Lung (tissue), 12 donors: ENCODE data around the gene LHPP. TPM values are rescaled to one million over a fixed set of nuclear protein-coding genes. Genes with fewer than 3 reads are reported as not detected.

Source experiments
- ATAC-seq: fragments of 200-7000 bp; cut with Tn5 transposase; one replicate; pipeline ENCODE4 v1.9.1; 2020; ENCODE audit warnings: moderate number of reproducible peaks; ENCODE audit not compliant: insufficient read depth, low FRiP score
- DNase-seq, 3 donors: peaks; one replicate each; pipeline ENCODE4 v3.0.0-alpha.2; 2013 to 2017
- H3K27ac ChIP-seq, 2 donors: one replicate each; pipeline ENCODE4 v1.5.1; 2013; ENCODE audit warnings: mild to moderate bottlenecking in 2 of 2, moderate library complexity in 2 of 2, control low read depth in 1 of 2, inconsistent platforms in 1 of 2, low read depth in 1 of 2, low read length in 1 of 2
- H3K27me3 ChIP-seq, 3 donors: one replicate each; pipeline ENCODE4 v1.5.1; 2013; ENCODE audit warnings: low read length in 2 of 3; ENCODE audit not compliant: control insufficient read depth in 3 of 3, insufficient read depth in 3 of 3
- H3K36me3 ChIP-seq, 4 donors: one replicate each; pipeline ENCODE4 v1.5.1; 2013; ENCODE audit warnings: low read length in 4 of 4, mild to moderate bottlenecking in 1 of 4, moderate library complexity in 1 of 4; ENCODE audit not compliant: control insufficient read depth in 4 of 4, insufficient read depth in 4 of 4
- H3K4me1 ChIP-seq, 5 donors: one replicate each; pipeline ENCODE4 v1.5.1; 2013; ENCODE audit warnings: low read length in 5 of 5, mild to moderate bottlenecking in 2 of 5, moderate library complexity in 1 of 5; ENCODE audit not compliant: control insufficient read depth in 5 of 5, insufficient read depth in 5 of 5
- H3K4me3 ChIP-seq: one replicate; pipeline ENCODE4 v1.5.1; 2013; ENCODE audit warnings: mild to moderate bottlenecking, control low read depth, moderate library complexity
- H3K9ac ChIP-seq, 2 donors: one replicate each; pipeline ENCODE4 v1.5.1; 2013; ENCODE audit warnings: low read length in 2 of 2, control low read depth in 1 of 2; ENCODE audit not compliant: insufficient read depth in 1 of 2
- H3K9me3 ChIP-seq, 4 donors: one replicate each; pipeline ENCODE4 v1.5.1; 2013; ENCODE audit warnings: low read length in 3 of 4, mild to moderate bottlenecking in 1 of 4, moderate library complexity in 1 of 4; ENCODE audit not compliant: control insufficient read depth in 4 of 4, insufficient read depth in 3 of 4
- WGBS, 2 donors: extraction: QIAGEN DNeasy Blood & Tissue Kit; methylation state at CpG; one replicate each; pipeline ENCODE4 v1.1.7; 2013; 5-methylcytosine and 5-hydroxymethylcytosine counted together
- polyA plus RNA-seq, 2 donors: library from polyadenylated mRNA; stranded (reverse); fragments of 200-250 nt; gene quantifications; one replicate each; pipeline ENCODE4 v1.2.1, GENCODE V29; 2013
- total RNA-seq, 2 donors: library from RNA; depleted of rRNA in 1 of 2; stranded (reverse); fragments of >200 nt in 1 of 2; gene quantifications; one replicate each; pipeline ENCODE4 v1.2.1, GENCODE V29; 2014 to 2021
- TF ChIP-seq, protein P1 (sequence below): IDR thresholded peaks from 2 replicates; pipeline ENCODE4 v1.5.1; 2012; ENCODE audit warnings: mild to moderate bottlenecking; ENCODE audit errors: control extremely low read depth, extremely low read depth
- donor health status: control.
- donor health status: control.
- donor health status: Bipolar disorder and iron deficiency.
- donor health status: healthy.
- donor health status: DM: yes; HTN: yes; CAD: no.

LHPP gene
- total and polyA plus RNA-seq, 4 donors, result 7.1 to 18.6 (median 14.8) TPM

DNA sequence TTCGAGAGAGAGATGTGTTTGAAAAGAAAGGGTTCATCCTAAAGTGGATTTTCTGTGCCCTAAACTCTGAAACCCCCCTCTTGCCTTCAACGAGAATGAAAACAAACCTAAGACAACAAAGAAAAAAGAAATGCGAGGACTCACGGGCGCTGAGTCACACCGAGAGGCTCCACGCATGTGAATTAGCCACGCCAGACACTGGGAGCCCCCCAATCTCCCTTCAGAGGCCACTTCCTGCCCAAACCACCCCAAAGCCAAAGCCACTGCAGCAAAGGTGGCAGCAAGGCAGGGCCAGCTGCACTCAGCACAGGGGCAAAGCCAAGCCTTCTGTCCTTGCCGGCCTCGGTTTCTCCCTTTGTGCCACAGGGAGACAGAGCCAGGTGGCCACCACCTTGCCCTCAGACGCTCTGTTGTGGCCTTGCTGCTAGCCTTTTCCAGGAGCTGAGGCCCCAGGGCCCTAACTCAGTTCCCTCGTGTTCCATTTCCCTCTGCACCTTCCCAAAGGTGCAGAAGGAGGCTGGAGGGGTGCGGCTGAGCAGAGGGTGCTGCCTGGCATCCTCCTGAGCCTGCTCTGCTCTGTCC is 189.3 kb downstream of the LHPP start:
- DNase-seq (no peak), ATAC-seq (no peak)
- H3K4me1 ChIP-seq, result peaks cover 10 to 72% (median 33%) of the 10 kb centered on the region in 5 donors
- H3K9ac ChIP-seq, result no peak overlapping the region
- H3K27ac ChIP-seq, result peak overlapping the region; percentile 3 to 11
- H3K27me3 ChIP-seq, result no peaks in the 10 kb centered on the region
- H3K9me3 ChIP-seq, result no peaks in the 10 kb centered on the region
- TF ChIP-seq, protein P1, sequence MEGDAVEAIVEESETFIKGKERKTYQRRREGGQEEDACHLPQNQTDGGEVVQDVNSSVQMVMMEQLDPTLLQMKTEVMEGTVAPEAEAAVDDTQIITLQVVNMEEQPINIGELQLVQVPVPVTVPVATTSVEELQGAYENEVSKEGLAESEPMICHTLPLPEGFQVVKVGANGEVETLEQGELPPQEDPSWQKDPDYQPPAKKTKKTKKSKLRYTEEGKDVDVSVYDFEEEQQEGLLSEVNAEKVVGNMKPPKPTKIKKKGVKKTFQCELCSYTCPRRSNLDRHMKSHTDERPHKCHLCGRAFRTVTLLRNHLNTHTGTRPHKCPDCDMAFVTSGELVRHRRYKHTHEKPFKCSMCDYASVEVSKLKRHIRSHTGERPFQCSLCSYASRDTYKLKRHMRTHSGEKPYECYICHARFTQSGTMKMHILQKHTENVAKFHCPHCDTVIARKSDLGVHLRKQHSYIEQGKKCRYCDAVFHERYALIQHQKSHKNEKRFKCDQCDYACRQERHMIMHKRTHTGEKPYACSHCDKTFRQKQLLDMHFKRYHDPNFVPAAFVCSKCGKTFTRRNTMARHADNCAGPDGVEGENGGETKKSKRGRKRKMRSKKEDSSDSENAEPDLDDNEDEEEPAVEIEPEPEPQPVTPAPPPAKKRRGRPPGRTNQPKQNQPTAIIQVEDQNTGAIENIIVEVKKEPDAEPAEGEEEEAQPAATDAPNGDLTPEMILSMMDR, result no peak
- H3K36me3 ChIP-seq, result peaks cover 0 to 8% (median 2%) of the 10 kb centered on the region in 4 donors
- H3K4me3 ChIP-seq, result no peak overlapping the region
- WGBS, 2 donors, result 52 to 73% methylated on average over 13 of the region's 13 CpGs

DNA sequence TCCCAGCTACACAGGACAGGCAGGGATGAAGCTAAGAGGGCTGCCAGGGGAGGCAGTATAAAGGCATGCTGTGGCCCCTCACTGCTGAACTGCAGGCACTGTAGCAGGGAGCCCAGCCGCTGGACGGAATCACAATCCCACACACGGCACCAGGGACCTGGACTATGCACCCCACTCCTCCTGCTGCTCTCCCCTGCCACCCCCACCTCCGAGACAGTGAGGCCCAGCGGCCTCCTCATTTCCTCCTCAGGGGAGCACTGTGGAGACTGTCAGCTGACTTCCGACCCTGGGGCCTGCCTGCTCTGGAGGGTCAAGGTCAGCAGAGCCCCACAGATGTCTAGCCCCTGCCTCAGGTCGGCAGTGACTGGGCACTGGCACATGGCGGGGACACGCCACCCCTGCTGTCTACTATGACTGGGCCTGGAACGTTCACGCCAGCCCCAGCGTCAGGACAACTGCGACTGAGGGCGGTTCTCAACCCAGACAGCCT is 189.8 kb downstream of the LHPP start:
- H3K27ac ChIP-seq, result peak overlapping the region; percentile 3 to 21
- H3K4me3 ChIP-seq, result no peak overlapping the region
- no peak overlapping the region for H3K9ac ChIP-seq
- TF ChIP-seq, protein P1, result no peak
- H3K4me1 ChIP-seq, result peaks cover 10 to 67% (median 33%) of the 10 kb centered on the region in 5 donors
- no peak for ATAC-seq
- H3K27me3 ChIP-seq, result no peaks in the 10 kb centered on the region
- no peak for DNase-seq
- WGBS, 2 donors, result 66 to 74% methylated on average over 14 of the region's 14 CpGs
- no peaks in the 10 kb centered on the region for H3K9me3 ChIP-seq
- peaks cover 0 to 8% (median 4%) of the 10 kb centered on the region in 4 donors for H3K36me3 ChIP-seq

DNA sequence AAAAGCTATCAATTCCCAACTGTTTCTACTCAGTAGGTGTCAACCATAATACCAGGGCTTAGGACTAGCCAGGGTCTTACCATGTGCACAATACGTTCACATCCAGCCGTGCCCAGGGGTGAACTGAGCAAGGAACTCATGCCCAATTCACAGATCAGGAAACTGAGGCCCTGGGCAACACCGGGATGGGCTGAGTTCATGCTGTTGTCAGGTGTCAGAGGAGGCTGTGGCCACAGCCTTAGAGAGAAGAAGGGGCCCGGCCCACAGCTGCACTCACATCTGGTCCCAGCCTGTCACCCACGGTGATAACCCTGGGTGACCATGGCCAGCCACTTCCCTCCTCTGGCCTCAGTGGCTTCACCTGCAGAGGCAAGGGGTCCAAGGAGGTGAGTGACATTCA is 190.6 kb downstream of the LHPP start:
- H3K9ac ChIP-seq, result no peak overlapping the region
- peaks cover 0 to 8% (median 5%) of the 10 kb centered on the region in 4 donors for H3K36me3 ChIP-seq
- H3K27ac ChIP-seq, result peak overlapping the region in 1 of 2 donors; percentile 23
- H3K4me1 ChIP-seq, result peaks cover 10 to 60% (median 27%) of the 10 kb centered on the region in 5 donors
- TF ChIP-seq, protein P1, result no peak
- 85 to 91% methylated on average over 5 of the region's 5 CpGs for WGBS, 2 donors
- no peaks in the 10 kb centered on the region for H3K27me3 ChIP-seq
- H3K9me3 ChIP-seq, result no peaks in the 10 kb centered on the region
- no peak overlapping the region for H3K4me3 ChIP-seq
- DNase-seq (no peak), ATAC-seq (no peak)
